GM20000 (cell line): ENCODE measurements around the gene MED27.

Experiments
- DNase-seq: peaks from one replicate; pipeline ENCODE4 v3.0.0; 2012; ENCODE audit warnings: low spot score
- CTCF ChIP-seq: IDR thresholded peaks from 2 replicates; pipeline ENCODE4 v1.5.1; 2012; ENCODE audit warnings: mild to moderate bottlenecking, control low read depth; ENCODE audit errors: extremely low read depth, missing control alignments

MED27 gene

GRCh38 chr9:131843989-131844744 is 235.5 kb downstream of the MED27 start:
- TF ChIP-seq CTCF, result no peak
- DNase-seq, result no peak

- TF ChIP-seq CTCF, result no peak
- DNase-seq, result no peak
Measured at GRCh38 chr9:131841765-131842318, 237.8 kb downstream of the MED27 start.

- TF ChIP-seq CTCF, result no peak
- DNase-seq, result no peak
Measured at GRCh38 chr9:131840751-131841702, 238.6 kb downstream of the MED27 start.

GRCh38 chr9:131840220-131840619 is 239.4 kb downstream of the MED27 start:
- no peak for TF ChIP-seq CTCF

GRCh38 chr9:131839281-131840084 is 240.2 kb downstream of the MED27 start:
- TF ChIP-seq CTCF, result no peak
- DNase-seq, result no peak

More at GRCh38 chr9:131840220-131840619, 239.4 kb downstream of the MED27 start:
- no peak for DNase-seq

GRCh38 chr9:131838530-131839280 is 241.0 kb downstream of the MED27 start:
- no peak for TF ChIP-seq CTCF
- DNase-seq, result no peak
